Upper lobe of left lung (tissue), 6 donors: Measurements from ENCODE around the gene APBB2. TPM values are rescaled to one million over a fixed set of nuclear protein-coding genes. Genes with fewer than 3 reads are reported as not detected.

Source experiments
- ATAC-seq, 2 donors: fragments of 200-7000 bp; cut with Tn5 transposase; one replicate each; pipeline ENCODE4 v1.9.1; 2022; ENCODE audit warnings: mild to moderate bottlenecking in 2 of 2, moderate library complexity in 2 of 2; ENCODE audit not compliant: low FRiP score in 2 of 2
- DNase-seq, 2 donors: peaks; one replicate each; pipeline ENCODE4 v3.0.0-alpha.2; 2019 to 2020
- H3K27ac ChIP-seq, 4 donors: fragments of 200-600 bp; sonication (generic); one replicate each; pipeline ENCODE4 v1.5.1; 2016 to 2019
- H3K27me3 ChIP-seq, 4 donors: fragments of 200-600 bp; sonication (generic); one replicate each; pipeline ENCODE4 v1.5.1; 2017 to 2019
- H3K36me3 ChIP-seq, 4 donors: fragments of 200-600 bp; sonication (generic); one replicate each; pipeline ENCODE4 v1.5.1; 2016 to 2019
- H3K4me1 ChIP-seq, 4 donors: fragments of 200-600 bp; sonication (generic); one replicate each; pipeline ENCODE4 v1.5.1; 2018 to 2019
- H3K4me3 ChIP-seq, 4 donors: fragments of 200-600 bp; sonication (generic); one replicate each; pipeline ENCODE4 v1.5.1; 2017 to 2019; ENCODE audit warnings: mild to moderate bottlenecking in 2 of 4, moderate library complexity in 1 of 4
- H3K9me3 ChIP-seq, 4 donors: fragments of 200-600 bp; sonication (generic); one replicate each; pipeline ENCODE4 v1.5.1; 2018 to 2019
- CTCF ChIP-seq, 6 experiments: fragments of 450-650 bp in 4 of 6; fragments of 200-600 bp in 2 of 6; sonication (generic) in 2 of 6; IDR thresholded peaks; one replicate each; pipeline ENCODE4 v1.5.1; 2016 to 2019; ENCODE audit warnings: antibody characterized with exemption in 6 of 6
- EP300 ChIP-seq, 4 donors: sonication (generic); formaldehyde crosslinking; IDR thresholded peaks; one replicate each; pipeline ENCODE4 v1.5.1; 2017; ENCODE audit warnings: antibody characterized with exemption in 4 of 4, control low read depth in 2 of 4
- POLR2A ChIP-seq, 4 donors: fragments of 450-650 bp; IDR thresholded peaks; one replicate each; pipeline ENCODE4 v1.5.1; 2016 to 2017; ENCODE audit warnings: antibody characterized with exemption in 4 of 4, mild to moderate bottlenecking in 2 of 4
- POLR2AphosphoS5 ChIP-seq, 2 donors: sonication (generic); formaldehyde crosslinking; IDR thresholded peaks; one replicate each; pipeline ENCODE4 v1.5.1; 2017; ENCODE audit warnings: antibody characterized with exemption in 2 of 2
- WGBS, 2 donors: methylation state at CpG; one replicate each; pipeline ENCODE4 v1.1.5; 2017 to 2018; 5-methylcytosine and 5-hydroxymethylcytosine counted together
- total RNA-seq, 6 donors: library from RNA; depleted of rRNA in 4 of 6; stranded (reverse); fragments of >200 nt in 4 of 6; gene quantifications; one replicate each; pipeline versions ENCODE4 v1.1.0 to v1.2.1, GENCODE V29; 2016 to 2021
- donor health status: DM: no; HTN: no; CAD: no; lungs with moderate emphysema.
- donor health status: DM: no; HTN: yes; CAD: no; lungs with severe emphysema.

APBB2 gene
- total RNA-seq, 6 donors from 2014 or later = 69.5 to 168 (median 102) TPM

- TF ChIP-seq CTCF (IDR thresholded peaks at IDR 0.05) (no peak), POLR2A (IDR thresholded peaks at IDR 0.05) (no peak), POLR2AphosphoS5 (IDR thresholded peaks at IDR 0.05) (no peak), EP300 (IDR thresholded peaks at IDR 0.05) (no peak)
- DNase-seq = no peak
- H3K9me3 ChIP-seq = no peaks in the 10 kb centered on the region
- WGBS, 2 donors = 89 to 98% methylated on average over 3 of the region's 3 CpGs
- H3K27me3 ChIP-seq = peaks cover 0 to 3% (median 0%) of the 10 kb centered on the region in 4 donors
- no peak for ATAC-seq
- no peaks in the 10 kb centered on the region for H3K36me3 ChIP-seq
- peaks cover 8 to 29% (median 14%) of the 10 kb centered on the region in 4 donors for H3K4me1 ChIP-seq
- H3K27ac ChIP-seq = no peak overlapping the region
- no peak overlapping the region for H3K4me3 ChIP-seq
Measured at GRCh38 chr4:41218703-41219102, 4.4 kb upstream of the APBB2 start.

- DNase-seq (no peak), ATAC-seq (no peak)
- Histone ChIP-seq H3K27ac (no peak overlapping the region), H3K36me3 (no peaks in the 10 kb centered on the region), H3K9me3 (no peaks in the 10 kb centered on the region), H3K4me3 (no peak overlapping the region), H3K27me3 (peaks cover 0 to 4% (median 0%) of the 10 kb centered on the region in 4 donors), H3K4me1 (peaks cover 8 to 42% (median 16%) of the 10 kb centered on the region in 4 donors)
- no peak for TF ChIP-seq CTCF (IDR thresholded peaks at IDR 0.05)
- no peak for TF ChIP-seq EP300 (IDR thresholded peaks at IDR 0.05)
- WGBS, 2 donors = 73 to 75% methylated on average over 2 of the region's 2 CpGs
Measured at GRCh38 chr4:41217374-41217773, 3.0 kb upstream of the APBB2 start.

- Histone ChIP-seq H3K36me3 (no peaks in the 10 kb centered on the region), H3K4me3 (peak overlapping the region in 3 of 4 donors; percentile 56 to 60 (median 58)), H3K27ac (peak overlapping the region; percentile 86 to 92 (median 90)), H3K4me1 (peaks cover 8 to 45% (median 17%) of the 10 kb centered on the region in 4 donors), H3K27me3 (peaks cover 0 to 4% (median 0%) of the 10 kb centered on the region in 4 donors), H3K9me3 (no peaks in the 10 kb centered on the region)
- DNase-seq (no peak), ATAC-seq (no peak)
- no peak for TF ChIP-seq POLR2AphosphoS5 (IDR thresholded peaks at IDR 0.05)
- TF ChIP-seq POLR2A (IDR thresholded peaks at IDR 0.05) = no peak
- no peak for TF ChIP-seq EP300 (IDR thresholded peaks at IDR 0.05)
- no peak for TF ChIP-seq CTCF (IDR thresholded peaks at IDR 0.05)
- WGBS, 2 donors = 11 to 22% methylated on average over 2 of the region's 2 CpGs
Measured at GRCh38 chr4:41217020-41217333, 2.6 kb upstream of the APBB2 start.

GRCh38 chr4:41216294-41217019, 2.1 kb upstream of the APBB2 start:
- Histone ChIP-seq H3K27ac (peak overlapping the region; percentile 86 to 92 (median 90)), H3K9me3 (no peaks in the 10 kb centered on the region), H3K4me1 (peaks cover 8 to 45% (median 17%) of the 10 kb centered on the region in 4 donors), H3K4me3 (peak overlapping the region; percentile 46 to 60 (median 57)), H3K27me3 (peaks cover 0 to 4% (median 0%) of the 10 kb centered on the region in 4 donors), H3K36me3 (no peaks in the 10 kb centered on the region)
- peak; percentile 80 to 93 for DNase-seq
- 3 to 5% methylated on average over 23 to 27 of the region's 59 CpGs for WGBS, 2 donors
- TF ChIP-seq CTCF (IDR thresholded peaks at IDR 0.05) (peak in 3 of 6 experiments; percentile 23 to 52 (median 38)), POLR2AphosphoS5 (IDR thresholded peaks at IDR 0.05) (peak; percentile 52 to 62), EP300 (IDR thresholded peaks at IDR 0.05) (peak in 1 of 4 donors; percentile 56), POLR2A (IDR thresholded peaks at IDR 0.05) (peak in 3 of 4 donors; percentile 36 to 72 (median 69))
- ATAC-seq = peak; percentile 44 to 54

- H3K4me1 ChIP-seq = peaks cover 8 to 45% (median 17%) of the 10 kb centered on the region in 4 donors
- no peak for DNase-seq
- no peaks in the 10 kb centered on the region for H3K9me3 ChIP-seq
- peak overlapping the region; percentile 46 to 60 (median 57) for H3K4me3 ChIP-seq
- 23 to 49% methylated on average over 4 to 8 of the region's 8 CpGs for WGBS, 2 donors
- ATAC-seq = no peak
- TF ChIP-seq POLR2A (IDR thresholded peaks at IDR 0.05) = no peak
- no peak for TF ChIP-seq POLR2AphosphoS5 (IDR thresholded peaks at IDR 0.05)
- no peak for TF ChIP-seq CTCF (IDR thresholded peaks at IDR 0.05)
- no peak for TF ChIP-seq EP300 (IDR thresholded peaks at IDR 0.05)
- no peaks in the 10 kb centered on the region for H3K36me3 ChIP-seq
- H3K27ac ChIP-seq = peak overlapping the region; percentile 86 to 92 (median 90)
- H3K27me3 ChIP-seq = peaks cover 0 to 4% (median 0%) of the 10 kb centered on the region in 4 donors
Measured at GRCh38 chr4:41215969-41216293, 1.6 kb upstream of the APBB2 start.
